Chondrocyte (in vitro differentiated cells): ENCODE measurements around the gene PPFIBP2. TPM values are rescaled to one million over a fixed set of nuclear protein-coding genes. Genes with fewer than 3 reads are reported as not detected.

Experiments used
- DNase-seq: peaks from one replicate; pipeline ENCODE4 v3.0.0; 2021; ENCODE audit warnings: mixed read lengths, low spot score
- H3K27ac Mint-ChIP-seq: one replicate; pipeline ENCODE4 v1.8.0; 2021; ENCODE audit warnings: mild to moderate bottlenecking, moderate library complexity, mixed read lengths; ENCODE audit not compliant: unreplicated experiment
- H3K27me3 Mint-ChIP-seq: 2 replicates; pipeline ENCODE4 v1.8.0; 2021; ENCODE audit warnings: low read depth, mixed read lengths
- H3K36me3 Mint-ChIP-seq: 2 replicates; pipeline ENCODE4 v1.8.0; 2021; ENCODE audit warnings: low read depth, mixed read lengths
- H3K4me1 Mint-ChIP-seq: 2 replicates; pipeline ENCODE4 v1.8.0; 2021; ENCODE audit warnings: low read depth, mild to moderate bottlenecking, mixed read lengths
- H3K4me3 Mint-ChIP-seq: one replicate; pipeline ENCODE4 v1.8.0; 2021; ENCODE audit warnings: mild to moderate bottlenecking, moderate library complexity, mixed read lengths; ENCODE audit not compliant: unreplicated experiment
- H3K9me3 Mint-ChIP-seq: 2 replicates; pipeline ENCODE4 v1.8.0; 2021; ENCODE audit warnings: low read depth, mixed read lengths
- total RNA-seq: library from RNA; stranded (reverse); gene quantifications from 3 replicates; pipeline ENCODE4 v1.2.1, GENCODE V29; 2021
- TF ChIP-seq, protein P1 (sequence below): fragments of 200-600 bp; sonication (generic); IDR thresholded peaks from 2 replicates; pipeline ENCODE4 v1.5.0; 2021; ENCODE audit warnings: antibody characterized with exemption, mild to moderate bottlenecking, moderate library complexity

The PPFIBP2 gene
- total RNA-seq, 1 donor from 2014 or later, result 90.8 TPM

- peaks cover 4% of the 10 kb centered on the region for H3K36me3 Mint-ChIP-seq
- no peak overlapping the region for H3K4me3 Mint-ChIP-seq
- TF ChIP-seq, protein P1, sequence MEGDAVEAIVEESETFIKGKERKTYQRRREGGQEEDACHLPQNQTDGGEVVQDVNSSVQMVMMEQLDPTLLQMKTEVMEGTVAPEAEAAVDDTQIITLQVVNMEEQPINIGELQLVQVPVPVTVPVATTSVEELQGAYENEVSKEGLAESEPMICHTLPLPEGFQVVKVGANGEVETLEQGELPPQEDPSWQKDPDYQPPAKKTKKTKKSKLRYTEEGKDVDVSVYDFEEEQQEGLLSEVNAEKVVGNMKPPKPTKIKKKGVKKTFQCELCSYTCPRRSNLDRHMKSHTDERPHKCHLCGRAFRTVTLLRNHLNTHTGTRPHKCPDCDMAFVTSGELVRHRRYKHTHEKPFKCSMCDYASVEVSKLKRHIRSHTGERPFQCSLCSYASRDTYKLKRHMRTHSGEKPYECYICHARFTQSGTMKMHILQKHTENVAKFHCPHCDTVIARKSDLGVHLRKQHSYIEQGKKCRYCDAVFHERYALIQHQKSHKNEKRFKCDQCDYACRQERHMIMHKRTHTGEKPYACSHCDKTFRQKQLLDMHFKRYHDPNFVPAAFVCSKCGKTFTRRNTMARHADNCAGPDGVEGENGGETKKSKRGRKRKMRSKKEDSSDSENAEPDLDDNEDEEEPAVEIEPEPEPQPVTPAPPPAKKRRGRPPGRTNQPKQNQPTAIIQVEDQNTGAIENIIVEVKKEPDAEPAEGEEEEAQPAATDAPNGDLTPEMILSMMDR, result no peak
- no peaks in the 10 kb centered on the region for H3K4me1 Mint-ChIP-seq
- no peaks in the 10 kb centered on the region for H3K27me3 Mint-ChIP-seq
- H3K9me3 Mint-ChIP-seq, result no peaks in the 10 kb centered on the region
- DNase-seq, result no peak
- no peak overlapping the region for H3K27ac Mint-ChIP-seq
These were observed 15.6 kb upstream of the PPFIBP2 start for GRCh38 chr11:7498193-7498592.

- Mint-ChIP-seq H3K27me3 (no peaks in the 10 kb centered on the region), H3K9me3 (no peaks in the 10 kb centered on the region), H3K4me3 (no peak overlapping the region), H3K36me3 (peaks cover 4% of the 10 kb centered on the region), H3K27ac (no peak overlapping the region), H3K4me1 (no peaks in the 10 kb centered on the region)
- DNase-seq, result no peak
- TF ChIP-seq, protein P1, result no peak
These were observed 14.7 kb upstream of the PPFIBP2 start for GRCh38 chr11:7499081-7499480.

- DNase-seq, result no peak
- Mint-ChIP-seq H3K27me3 (no peaks in the 10 kb centered on the region), H3K36me3 (peaks cover 2% of the 10 kb centered on the region), H3K4me3 (no peak overlapping the region), H3K4me1 (no peaks in the 10 kb centered on the region), H3K27ac (no peak overlapping the region), H3K9me3 (no peaks in the 10 kb centered on the region)
- TF ChIP-seq, protein P1, result no peak
These were observed 13.5 kb upstream of the PPFIBP2 start for GRCh38 chr11:7500251-7500650.

- no peaks in the 10 kb centered on the region for H3K4me1 Mint-ChIP-seq
- no peak overlapping the region for H3K4me3 Mint-ChIP-seq
- H3K36me3 Mint-ChIP-seq, result peaks cover 3% of the 10 kb centered on the region
- H3K9me3 Mint-ChIP-seq, result no peaks in the 10 kb centered on the region
- H3K27ac Mint-ChIP-seq, result no peak overlapping the region
- TF ChIP-seq, protein P1, result no peak
- no peaks in the 10 kb centered on the region for H3K27me3 Mint-ChIP-seq
- DNase-seq, result no peak
These were observed 12.5 kb upstream of the PPFIBP2 start for GRCh38 chr11:7501251-7501650.

GRCh38 chr11:7501894-7502293, 11.9 kb upstream of the PPFIBP2 start:
- H3K27me3 Mint-ChIP-seq, result no peaks in the 10 kb centered on the region
- H3K27ac Mint-ChIP-seq, result no peak overlapping the region
- no peaks in the 10 kb centered on the region for H3K9me3 Mint-ChIP-seq
- peaks cover 3% of the 10 kb centered on the region for H3K36me3 Mint-ChIP-seq
- DNase-seq, result no peak
- no peaks in the 10 kb centered on the region for H3K4me1 Mint-ChIP-seq
- TF ChIP-seq, protein P1, result no peak
- H3K4me3 Mint-ChIP-seq, result no peak overlapping the region
